Stimulated activated CD8-positive, alpha-beta memory T cell treated with anti-CD3 and anti-CD28 coated beads, Interleukin-15, amount 100 ng/mL, for 48 hours (primary cell): ENCODE data around the gene ZBTB8B.
"Not testable (repeated sequence)": the region's sequence is repeated elsewhere in the genome, so short reads cannot be mapped to it uniquely, and the experiment has no call there.

ENCODE experiments used
- DNase-seq, 2 donors: peaks; one replicate each; pipeline ENCODE4 v3.0.0-alpha.2; 2020; ENCODE audit warnings: low read depth in 2 of 2

ZBTB8B gene

DNA sequence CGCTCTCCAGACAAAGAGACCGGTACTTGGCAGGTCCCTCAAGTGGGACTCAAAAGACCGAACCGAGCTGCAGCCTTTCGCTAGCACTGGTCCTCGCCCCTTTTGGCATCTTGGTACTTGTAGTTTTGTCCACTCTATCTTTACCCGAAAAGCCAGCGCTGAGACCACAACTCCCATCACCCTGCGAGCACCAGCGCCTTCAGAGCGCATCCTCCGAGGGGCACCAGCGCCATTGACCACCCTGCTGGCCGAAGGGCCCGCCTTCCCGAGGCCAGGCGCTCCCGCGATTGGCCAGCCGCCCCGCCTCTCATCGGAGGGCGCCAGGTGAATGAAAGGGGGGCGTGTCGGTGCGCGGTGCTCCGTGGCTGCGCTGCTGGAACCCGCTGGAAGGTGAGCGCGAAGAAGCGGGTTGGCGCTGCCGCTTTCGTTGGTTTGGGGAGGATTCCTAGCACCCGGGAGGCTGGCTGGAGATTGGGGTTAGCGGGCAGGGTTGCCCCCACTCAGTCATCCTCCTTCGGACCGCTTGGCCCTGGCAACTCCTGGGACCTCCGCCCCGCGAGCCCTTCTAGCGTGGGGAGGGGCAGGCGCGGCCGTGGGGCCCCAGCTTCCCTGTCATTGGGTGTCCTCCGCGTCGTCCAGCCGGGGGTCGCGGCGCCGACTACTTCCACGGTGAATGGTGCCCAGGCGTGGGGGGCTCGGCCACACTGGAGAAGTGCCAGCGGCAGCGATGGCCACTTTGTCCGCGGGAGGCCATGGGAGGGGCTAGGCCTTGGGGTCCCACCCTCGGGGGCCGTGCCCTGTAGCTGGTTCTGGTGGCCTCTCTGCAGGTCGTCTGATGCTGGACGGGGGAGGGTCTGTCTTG is at the start of gene ZBTB8B:
Gene ZBTB8B (plus strand): TSS at position 357 of the 862 bp plus-strand sequence. CDS start 5,553 bp downstream, outside the sequence.
- peak; percentile 24 to 28 for DNase-seq

DNA sequence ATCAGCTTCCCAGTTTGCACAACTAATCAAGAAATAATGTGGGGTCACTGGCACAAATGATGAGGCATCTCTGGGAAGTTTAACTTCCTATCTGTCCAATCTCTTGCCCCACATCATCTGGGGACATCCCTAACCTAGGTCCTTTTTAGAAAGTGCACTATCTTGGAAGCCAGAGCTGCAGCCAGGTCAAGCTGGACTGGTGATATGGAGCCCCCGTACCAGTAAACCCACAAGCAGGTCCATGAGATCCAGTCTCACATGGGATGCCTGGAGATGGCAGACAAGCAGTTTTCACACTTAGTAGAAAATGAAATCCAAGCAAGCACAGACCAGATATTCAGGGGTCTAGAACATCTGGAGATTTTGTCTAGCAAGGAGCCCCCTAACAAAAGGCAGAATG is 43.1 kb upstream of the ZBTB8B start:
- DNase-seq = no peak

DNA sequence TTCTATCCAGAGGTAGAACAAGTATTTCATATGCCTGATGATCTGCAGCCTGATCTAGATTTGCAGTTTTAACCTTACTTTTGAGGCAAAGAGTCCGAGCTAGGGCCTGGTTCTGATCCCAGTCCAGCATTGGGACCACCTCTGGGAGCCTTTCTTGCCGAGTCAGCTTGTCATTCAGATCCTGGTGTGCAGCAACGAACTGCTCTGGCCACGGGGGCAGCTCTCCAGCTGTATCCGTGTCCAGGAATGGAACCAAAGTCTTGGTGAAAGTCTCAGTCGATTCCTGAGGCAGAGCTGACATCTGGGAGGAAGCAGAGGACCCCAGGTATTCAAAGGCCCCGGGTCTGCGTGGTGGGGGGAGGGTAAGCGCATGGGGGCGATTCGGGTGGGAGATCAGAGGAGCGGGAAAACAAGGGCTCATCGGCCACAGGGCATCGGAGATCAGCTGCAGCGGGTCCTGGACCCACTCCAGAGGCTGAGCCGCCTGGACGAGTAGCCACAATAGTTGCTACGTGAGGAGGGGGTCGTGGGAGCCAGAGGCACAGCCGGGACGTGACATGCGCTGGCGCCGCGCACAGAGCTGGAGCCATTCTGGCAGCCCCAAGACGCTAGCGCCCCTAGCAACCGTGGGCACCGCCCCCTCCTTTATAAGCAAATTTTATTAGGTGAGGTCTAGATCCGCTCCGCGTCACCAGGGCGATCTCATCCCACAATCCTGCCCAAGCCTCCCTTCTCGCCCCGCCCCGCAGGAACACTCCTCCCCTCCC is 38.2 kb upstream of the ZBTB8B start:
- no peak for DNase-seq

DNA sequence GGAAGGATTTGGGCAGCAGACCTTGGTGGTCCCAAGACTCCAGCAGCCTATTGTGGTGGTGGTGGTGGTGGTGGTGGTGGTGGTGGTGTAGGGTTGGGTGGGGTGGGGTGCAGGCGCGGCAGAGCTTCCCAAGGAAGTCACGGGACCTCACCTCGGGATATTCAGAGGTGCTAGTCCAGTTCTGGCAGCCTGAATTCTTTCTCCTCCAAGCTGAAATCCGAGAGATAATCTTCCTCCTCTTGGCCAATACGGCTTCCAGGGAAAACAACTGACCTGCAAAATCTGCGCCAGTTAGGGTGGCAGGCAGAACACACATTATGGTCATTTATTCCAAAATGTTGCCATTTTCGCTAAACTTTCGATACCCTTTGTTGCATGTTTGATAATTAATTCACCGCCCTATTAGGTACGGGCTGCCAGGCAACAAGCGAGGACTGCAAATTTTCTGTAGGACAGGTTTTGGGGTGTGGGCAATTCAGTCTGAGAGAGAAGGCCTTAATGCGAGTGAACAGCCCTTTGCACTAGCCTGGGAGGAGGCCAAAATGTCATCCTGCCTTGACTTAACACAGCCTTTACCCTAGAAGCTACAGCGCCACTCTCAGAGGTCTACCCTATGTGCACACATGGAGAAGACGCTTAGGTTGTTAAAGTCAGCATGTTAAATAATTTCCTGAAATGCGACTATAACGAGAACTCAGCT is 37.5 kb upstream of the ZBTB8B start:
- DNase-seq = no peak

DNA sequence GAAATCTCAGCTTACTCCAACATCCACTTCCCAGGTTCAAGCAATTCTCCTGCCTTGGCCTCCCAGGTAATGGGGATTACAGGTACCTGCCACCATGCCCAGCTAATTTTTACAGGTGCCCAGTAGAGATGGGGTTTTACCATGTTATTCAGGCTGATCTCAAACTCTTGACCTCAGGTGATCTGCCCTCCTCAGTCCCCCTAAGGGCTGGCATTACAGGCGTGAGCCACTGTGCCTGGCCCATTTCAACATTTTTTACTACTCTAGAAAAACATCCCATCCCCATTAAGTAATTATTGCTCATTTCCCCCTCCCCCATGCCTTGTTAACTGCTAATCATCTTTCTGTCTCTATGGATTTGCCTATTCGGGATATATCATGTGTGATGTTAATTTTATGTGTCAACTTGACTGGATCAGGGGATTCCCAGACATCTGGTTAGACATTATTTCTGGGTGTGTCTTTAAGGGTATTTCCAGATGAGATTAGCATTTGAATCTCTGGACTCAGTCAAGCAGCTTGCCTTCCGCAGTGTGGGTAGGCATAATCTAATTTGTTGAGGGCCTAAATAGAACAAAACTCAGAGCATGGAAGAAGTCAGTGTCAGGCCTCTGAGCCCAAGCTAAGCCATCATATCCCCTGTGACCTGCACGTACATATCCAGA is 33.0 kb upstream of the ZBTB8B start:
- no peak for DNase-seq

DNA sequence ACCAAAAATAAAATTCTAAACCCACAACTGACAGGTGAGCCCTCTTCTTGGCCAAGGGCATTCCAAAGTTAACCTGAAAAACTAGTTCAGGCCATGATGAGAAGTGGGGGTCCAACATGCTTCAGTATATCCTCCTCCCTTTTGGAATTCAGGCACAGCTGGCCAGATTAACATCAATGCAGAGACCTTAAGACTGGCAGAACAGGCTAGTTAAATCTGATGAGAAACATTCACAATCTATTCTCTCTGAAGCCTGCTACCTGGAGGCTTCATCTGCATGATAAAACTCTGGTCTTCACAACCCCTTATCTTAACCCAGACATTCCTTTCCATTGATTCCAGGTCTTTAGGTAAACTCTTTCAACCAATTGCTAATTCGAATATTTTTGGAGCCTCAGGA is 26.7 kb upstream of the ZBTB8B start:
- no peak for DNase-seq

DNA sequence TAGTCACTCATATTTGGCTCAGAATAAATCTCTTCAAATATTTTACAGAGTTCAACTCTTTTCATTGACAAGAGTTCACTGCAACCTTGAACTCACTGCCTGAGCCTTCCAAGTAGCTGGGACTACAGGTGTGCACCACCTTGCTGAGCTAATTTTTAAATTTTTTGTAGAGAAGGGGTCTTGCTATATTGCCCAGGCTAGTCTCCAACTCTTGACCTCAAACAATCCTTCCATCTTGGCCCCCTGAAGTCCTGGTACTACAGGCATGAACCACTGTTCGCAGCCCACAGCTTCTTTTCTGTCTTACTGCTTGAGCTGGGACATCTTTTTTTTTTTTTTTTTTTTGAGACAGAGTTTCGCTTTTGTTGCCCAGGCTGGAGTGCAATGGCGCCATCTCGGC is 26.1 kb upstream of the ZBTB8B start:
- not testable (repeated sequence) for DNase-seq

DNA sequence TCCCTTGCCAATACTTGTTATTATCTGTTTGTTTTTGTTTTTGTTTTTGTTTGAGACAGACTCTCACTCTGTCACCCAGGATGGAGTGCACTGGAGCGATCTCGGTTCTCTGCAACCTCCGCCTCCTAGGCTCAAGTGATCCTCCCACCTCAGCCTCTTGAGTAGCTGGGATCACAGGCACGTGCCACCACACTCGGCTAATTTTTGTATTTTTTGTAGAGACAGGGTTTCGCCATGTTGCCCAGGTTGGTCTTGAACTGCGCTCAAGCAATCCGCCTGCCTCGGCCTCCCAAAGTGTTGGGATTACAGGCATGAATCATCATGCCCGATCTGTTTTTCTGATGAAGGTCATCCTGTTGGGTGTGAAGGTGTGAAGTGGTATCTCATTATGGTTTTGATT is 23.4 kb upstream of the ZBTB8B start:
- not testable (repeated sequence) for DNase-seq

DNA sequence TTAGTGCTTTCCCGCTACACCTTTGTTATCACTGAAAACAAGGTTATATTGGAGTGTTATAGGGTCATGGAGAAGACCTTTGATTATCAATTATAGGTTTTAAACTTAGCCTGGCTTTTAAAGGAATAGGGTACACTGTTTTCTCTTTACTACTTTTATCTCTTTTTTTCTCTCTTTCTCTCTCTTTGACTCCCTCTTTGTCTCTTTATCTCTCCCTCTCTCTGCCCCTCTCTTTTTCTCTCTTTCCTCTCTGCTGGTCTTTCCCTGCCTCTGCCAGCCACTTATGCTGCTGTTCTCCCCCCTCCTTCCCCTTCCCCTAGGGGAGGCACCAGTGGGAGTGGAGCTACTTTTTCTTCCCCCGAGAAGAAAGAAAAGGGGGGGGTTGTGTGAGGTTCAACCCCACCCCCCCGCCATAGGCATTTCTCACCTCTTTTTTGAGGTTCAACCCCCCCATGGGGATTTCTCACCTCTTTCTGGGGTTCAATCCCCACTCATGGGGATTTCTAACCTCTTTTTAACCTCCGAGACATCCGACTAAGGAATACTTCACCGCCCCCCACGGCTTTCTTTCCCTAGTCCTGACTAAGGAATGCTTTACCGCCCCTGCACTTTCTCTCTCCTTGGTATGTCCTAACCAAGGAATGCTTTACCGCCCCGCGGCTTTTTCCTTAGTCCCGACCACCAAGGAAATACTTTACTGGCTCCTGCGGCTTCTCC is 17.2 kb upstream of the ZBTB8B start:
- DNase-seq = no peak

DNA sequence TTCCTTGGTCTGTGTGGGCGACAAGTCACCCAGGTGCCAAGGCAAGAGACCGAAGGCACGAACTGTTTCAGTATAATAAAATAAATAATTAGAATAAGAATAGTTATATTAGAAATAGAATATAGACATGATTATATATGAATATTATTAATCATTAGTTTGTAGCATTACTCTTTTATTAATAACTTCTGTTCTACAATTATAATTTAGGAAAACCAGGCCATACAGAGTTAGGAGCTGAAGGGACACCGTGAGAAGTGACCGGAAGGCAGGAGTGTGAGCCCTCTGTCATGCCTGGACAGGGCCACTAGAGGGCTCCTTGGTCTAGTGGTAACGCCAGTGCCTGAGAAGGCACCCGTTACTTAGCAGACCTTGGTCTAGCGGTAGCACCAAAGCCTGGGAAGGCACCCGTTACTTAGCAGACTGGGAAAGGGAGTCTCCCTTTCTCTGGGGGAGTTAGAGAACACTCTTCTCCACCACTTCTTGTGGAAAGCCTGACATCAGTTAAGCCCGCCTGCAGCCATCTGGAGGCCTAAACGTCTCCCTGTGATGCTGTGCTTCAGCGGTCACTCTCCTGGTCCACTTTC is 16.6 kb upstream of the ZBTB8B start:
- DNase-seq = peak; percentile 11 to 28

DNA sequence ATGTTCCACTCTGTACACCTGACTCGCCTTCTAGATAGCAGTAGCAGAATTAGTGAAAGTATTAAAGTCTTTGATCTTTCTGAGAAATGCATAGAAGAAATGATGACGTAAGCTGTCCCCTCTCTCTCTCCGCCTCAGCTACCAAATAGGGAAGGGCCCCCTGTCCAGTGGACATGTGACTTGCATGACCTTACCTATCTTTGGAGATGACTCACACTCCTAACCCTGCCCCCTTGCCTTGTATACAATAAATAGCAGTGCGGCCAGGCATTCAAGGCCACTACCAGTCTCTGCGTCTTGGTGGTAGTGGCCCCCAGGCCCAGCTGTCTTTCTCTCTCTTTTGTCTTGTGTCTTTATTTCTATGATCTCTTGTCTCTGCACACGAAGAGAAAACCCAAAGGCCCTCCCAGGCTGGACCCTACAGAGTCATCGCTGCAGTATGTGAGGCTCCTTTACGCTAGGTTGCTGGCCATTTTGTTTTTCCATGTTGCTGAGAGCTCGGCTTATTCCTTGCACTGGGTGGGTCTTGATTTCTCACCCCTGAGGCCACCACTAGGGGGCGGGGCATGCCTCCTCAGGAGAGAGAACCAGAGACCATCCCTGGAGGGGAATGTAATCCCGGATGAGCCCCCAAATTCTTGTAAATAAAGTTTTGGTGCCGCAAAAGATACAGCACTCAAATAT is 16.0 kb upstream of the ZBTB8B start:
- DNase-seq = no peak

DNA sequence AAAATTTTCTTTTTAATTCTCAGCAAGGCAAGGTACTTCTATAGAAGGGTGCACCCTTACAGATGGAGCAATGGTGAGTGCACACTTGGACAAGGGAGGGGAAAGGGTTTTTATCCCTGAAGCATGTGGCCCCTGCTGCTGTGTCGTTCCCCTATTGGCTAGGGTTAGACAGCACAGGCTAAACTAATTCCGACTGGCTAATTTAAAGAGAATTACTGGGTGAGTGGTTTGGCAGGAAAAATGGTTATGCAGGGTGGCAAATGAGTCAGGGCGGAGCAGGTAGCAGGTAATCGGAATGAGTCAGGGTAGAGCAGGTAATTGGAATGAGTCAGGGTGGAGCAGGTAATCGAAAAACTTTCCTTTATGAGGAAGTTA is 15.4 kb upstream of the ZBTB8B start:
- DNase-seq = not testable (repeated sequence)

DNA sequence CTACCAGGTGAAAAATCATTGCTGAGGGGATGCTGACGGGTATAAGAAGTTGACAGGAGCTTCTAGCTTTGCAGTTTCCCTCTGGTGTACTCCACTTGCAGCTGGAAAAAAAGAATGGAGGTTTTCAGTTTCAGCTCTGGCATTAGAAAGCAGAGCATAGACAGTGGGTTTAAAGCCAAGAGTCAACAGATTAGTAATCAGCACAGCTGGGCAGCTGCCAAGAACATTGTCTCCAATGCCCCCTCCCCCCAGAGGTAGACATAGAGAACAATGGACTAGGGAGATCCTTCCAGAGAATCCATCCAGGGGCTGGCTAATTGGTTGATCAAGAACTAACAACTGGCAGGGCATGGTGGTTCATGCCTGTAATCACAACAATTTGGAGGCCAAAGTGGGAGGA is 10.1 kb upstream of the ZBTB8B start:
- no peak for DNase-seq

DNA sequence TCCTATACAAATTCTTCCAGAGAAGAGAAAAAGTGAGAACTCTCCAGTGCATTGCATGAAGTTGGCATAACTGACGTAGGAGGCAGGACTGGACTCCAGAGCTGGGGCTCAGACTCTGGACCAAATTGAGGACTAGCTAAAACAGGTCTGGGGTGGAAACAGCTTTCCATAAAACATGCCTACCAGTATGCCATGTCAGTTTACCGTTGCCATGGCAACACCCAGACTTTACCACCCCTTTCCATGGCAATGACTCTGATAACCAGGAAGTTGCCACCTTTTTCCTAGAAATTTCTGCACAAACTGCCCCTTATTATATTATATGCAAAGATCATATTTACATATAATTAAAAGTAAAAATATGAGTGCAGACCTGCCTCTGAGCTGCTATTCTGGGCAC is 8.9 kb upstream of the ZBTB8B start:
- DNase-seq = no peak

DNA sequence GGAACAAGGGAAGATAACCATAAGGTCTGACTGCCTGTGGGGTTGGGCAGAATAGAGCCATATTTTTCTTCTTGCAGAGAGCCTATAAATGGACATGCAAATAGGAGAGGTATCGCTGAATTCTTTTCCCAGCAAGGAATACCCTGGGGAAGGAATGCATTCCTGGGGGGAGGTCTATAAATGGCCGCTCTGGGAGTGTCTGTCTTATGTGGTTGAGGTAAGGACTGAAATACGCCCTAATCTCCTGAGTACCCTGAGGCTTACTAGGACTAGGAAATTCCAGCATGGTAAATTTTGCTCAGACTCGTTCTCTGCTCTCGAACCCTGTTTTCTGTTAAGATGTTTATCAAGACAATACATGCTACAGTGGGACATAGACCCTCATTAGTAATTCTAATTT is 6.1 kb upstream of the ZBTB8B start:
- not testable (repeated sequence) for DNase-seq

DNA sequence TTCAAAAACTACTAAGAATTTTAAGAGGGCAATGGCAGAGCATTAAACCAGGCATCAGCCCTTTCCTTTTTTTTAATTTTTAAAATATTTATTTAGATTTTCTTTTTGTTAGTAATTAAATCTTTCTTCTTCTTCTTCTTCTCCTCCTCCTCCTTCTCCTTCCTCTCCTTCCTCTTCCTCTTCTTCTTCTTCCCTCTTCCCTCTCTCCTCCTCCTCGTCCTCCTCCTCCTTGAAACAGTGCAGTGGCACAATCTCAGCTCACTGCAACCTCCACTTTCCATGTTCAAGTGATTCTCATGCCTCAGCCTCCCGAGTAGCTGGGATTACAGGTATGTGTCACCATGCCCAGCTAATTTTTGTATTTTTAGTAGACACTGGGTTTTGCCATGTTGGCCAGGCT is 1.9 kb upstream of the ZBTB8B start:
- DNase-seq = not testable (repeated sequence)

DNA sequence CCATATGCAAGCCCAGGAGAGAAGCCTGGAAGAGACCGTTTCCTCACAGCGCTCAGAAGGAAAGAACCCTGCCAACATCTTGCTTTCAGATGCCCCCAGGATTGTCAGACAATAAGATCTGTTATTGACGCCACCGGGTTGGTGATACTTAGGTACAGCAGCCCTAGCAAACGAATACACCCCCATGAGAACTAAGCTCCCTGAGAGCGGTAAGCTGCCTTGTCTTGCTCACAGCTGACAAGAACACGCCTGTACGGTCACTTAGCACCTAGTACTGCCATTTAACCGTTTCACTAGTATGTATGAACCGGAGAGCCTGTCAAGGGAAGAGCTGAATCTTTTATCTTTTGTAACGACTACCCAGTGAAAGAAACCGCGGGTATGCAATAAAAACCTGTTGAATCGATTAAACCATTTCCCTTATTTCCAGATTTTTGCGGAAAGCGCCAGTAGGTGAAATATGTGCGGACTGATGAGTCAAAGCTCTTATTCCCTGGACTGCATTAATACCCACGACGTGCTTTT is 619 bp upstream of the ZBTB8B start:
- DNase-seq = no peak

DNA sequence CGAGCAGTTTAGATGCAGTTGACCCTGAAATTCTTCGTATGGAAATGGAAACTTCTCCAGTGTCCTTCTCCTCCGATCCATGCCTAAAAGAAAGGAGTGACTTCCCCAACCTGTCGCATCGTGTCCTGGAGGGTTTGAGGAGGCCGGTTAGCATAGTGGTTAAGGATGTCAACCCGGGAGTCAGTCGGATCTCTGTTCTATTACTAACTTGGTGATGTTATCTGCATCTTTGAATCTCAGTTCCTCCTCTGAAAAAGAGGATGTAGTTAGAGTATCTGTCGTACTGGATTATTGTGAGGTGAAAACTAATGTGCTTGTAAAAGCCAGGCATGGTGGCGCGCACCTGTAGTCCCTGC is 684 bp downstream of the ZBTB8B start:
- no peak for DNase-seq

DNA sequence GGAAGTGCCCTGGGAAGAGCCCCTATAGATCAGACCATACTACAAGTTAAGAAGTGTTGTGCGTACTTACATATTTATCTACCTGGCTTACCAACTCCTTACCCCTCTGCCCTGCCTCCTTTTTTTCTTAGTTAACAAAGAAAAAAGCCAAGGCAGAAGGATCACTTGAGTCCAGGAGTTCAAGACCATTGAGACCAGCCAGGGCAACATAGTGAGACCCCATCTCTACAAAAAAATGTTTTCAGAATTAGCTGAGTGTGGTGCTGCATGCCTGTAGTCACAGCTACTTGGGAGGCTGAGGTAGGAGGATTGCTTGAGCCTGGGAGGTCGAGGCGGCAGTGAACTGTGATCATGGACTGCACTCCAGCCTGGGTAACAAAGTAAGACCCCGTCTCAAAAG is 1.9 kb downstream of the ZBTB8B start:
- no peak for DNase-seq

DNA sequence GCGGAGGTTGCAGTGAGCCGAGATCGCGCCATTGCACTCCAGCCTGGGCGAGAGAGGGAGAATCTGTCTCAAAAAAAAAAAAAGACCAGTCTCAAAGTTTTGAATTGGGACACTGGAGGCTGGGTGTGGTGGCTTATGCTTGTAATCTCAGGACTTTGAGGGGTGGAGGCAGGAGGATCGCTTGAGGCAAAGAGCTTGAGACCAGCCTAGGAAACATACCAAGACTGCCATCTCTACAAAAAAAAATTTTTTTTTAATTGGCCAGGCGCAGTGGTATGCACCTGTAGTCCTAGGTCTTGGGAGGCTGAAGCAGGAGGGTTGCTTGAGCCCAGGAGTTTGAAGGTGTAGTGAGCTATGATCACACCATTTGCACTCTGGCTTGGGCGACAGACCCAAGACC is 3.9 kb downstream of the ZBTB8B start:
- no peak for DNase-seq
